ENCODE data around the gene NARF.
"Not testable (repeated sequence)": the region's sequence is repeated elsewhere in the genome, so short reads cannot be mapped to it uniquely, and the experiment has no call there.

NARF gene

GRCh38 chr17:82503728-82504308 lies 45.3 kb downstream of the NARF start:
- DNase-seq = no peak

- no peak for DNase-seq
These were observed 46.8 kb downstream of the NARF start for GRCh38 chr17:82505296-82505695.

GRCh38 chr17:82506402-82506801 lies 47.9 kb downstream of the NARF start:
- not testable (repeated sequence) for DNase-seq

GRCh38 chr17:82507631-82508175 lies 49.2 kb downstream of the NARF start:
- no peak for DNase-seq

- DNase-seq = not testable (repeated sequence)
These were observed 53.1 kb downstream of the NARF start for GRCh38 chr17:82511642-82512041.

GRCh38 chr17:82513864-82514263 lies 55.3 kb downstream of the NARF start:
- DNase-seq = not testable (repeated sequence)

- DNase-seq = no peak
These were observed 58.8 kb downstream of the NARF start for GRCh38 chr17:82517230-82517865.

- DNase-seq = peak; percentile 83
These were observed 60.6 kb downstream of the NARF start, which contains the start of gene FOXK2 for GRCh38 chr17:82518826-82519810. Gene FOXK2 (plus strand): TSS chr17:82519732. CDS start chr17:82519889, 157 bp downstream.

- no peak for DNase-seq
These were observed 61.7 kb downstream of the NARF start for GRCh38 chr17:82519971-82520903.

GRCh38 chr17:82524540-82524939 lies 66.0 kb downstream of the NARF start:
- no peak for DNase-seq

- no peak for DNase-seq
These were observed 67.2 kb downstream of the NARF start for GRCh38 chr17:82525712-82526111.

GRCh38 chr17:82527898-82528297 lies 69.4 kb downstream of the NARF start:
- no peak for DNase-seq

GRCh38 chr17:82528484-82529265 lies 70.1 kb downstream of the NARF start:
- no peak for DNase-seq

GRCh38 chr17:82529914-82530300 lies 71.4 kb downstream of the NARF start:
- DNase-seq = no peak

GRCh38 chr17:82531431-82531881 lies 72.9 kb downstream of the NARF start:
- no peak for DNase-seq

- no peak for DNase-seq
These were observed 75.9 kb downstream of the NARF start for GRCh38 chr17:82534401-82534812.

GRCh38 chr17:82536512-82537201 lies 78.1 kb downstream of the NARF start:
- no peak for DNase-seq

GRCh38 chr17:82537228-82537627 lies 78.7 kb downstream of the NARF start:
- not testable (repeated sequence) for DNase-seq

GRCh38 chr17:82539076-82539475 lies 80.5 kb downstream of the NARF start:
- DNase-seq = not testable (repeated sequence)
